Bone marrow (tissue), 2 donors: ENCODE measurements around the gene GFAP.

Source experiments
- DNase-seq, 2 donors: peaks; one replicate each; lab custom pipeline; 2025; lab: John Stamatoyannopoulos, UW

GFAP gene

GRCh38 chr17:44899074-44899782 lies 16.1 kb downstream of the GFAP start, which contains the start of gene EFTUD2:
EFTUD2 (minus strand) TSS chr17:44899445; CDS start chr17:44894521, 4,924 bp downstream.
- peak; percentile 84 to 95 for DNase-seq

DNA sequence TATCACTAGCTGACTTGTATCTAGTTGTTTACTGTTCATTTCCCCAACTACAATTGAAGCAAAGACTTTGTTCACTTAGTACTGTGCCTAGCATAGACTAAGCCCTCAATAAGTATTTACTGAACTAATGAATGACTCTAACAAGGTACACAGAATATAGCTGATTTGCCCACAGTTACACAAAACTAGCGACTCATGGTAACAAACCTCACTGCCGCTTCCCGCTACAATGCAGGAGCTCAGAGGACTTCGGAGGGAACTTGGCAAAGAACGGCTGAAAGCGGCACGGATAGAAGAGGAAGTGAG lies 16.6 kb downstream of the GFAP start:
- peak in 1 of 2 donors; percentile 52 for DNase-seq

DNA sequence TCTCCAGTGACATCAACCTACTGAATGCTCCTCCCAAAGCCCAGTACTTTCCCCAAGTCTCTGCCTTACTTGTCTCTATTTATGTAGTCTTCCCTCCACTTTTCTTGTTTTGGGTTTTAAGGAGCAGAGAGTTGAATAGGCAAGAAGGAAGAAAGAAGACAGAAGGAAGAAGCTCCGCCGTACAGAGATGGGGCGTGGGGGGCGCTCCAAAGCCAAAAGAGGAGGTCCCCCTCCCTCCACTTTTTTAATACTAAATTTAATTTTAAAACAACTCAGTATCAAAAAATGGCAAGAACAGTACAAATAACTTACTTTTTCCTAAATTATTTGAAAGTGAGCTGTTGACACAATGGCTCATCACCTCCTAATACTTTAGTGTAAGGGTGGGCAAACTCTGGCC lies 20.7 kb downstream of the GFAP start:
- DNase-seq = no peak

DNA sequence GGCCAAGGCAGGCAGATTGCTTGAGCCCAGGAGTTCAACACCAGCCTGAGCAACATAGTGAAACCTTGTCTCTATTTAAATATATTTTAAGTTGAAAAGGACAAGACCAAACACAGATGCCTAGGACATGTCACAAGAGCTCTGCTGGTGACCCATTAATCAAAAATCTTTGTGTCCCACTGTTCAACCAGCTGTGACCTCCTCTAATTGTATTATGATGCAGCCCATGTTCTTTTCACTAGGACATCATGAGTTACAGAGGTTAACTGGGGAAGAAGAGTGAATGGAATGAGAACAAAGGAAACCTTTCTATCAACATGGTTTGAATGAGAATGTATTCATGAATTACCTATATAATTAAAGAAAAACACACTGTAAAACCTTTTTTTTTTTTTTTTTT lies 23.1 kb downstream of the GFAP start:
- DNase-seq = no peak

DNA sequence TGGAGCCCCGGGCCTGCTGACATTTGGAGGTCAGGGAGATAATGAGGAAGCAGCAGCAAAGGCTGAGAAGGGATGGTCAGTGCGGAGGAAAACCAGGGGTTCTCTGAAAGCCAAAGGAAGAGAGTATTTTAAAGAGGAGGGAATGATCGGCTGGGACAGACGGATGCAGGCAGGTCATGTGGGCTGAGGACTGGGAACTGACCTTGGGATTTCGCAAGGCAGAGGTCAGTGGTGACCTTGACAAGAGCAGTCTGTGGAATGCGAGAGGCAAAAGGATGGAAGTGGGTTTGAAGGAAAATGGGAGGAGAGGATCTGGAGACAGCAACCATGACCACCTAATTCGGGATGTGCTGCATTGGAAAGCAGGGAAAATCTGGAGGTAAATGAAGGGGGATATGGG lies 26.3 kb downstream of the GFAP start:
- no peak for DNase-seq

DNA sequence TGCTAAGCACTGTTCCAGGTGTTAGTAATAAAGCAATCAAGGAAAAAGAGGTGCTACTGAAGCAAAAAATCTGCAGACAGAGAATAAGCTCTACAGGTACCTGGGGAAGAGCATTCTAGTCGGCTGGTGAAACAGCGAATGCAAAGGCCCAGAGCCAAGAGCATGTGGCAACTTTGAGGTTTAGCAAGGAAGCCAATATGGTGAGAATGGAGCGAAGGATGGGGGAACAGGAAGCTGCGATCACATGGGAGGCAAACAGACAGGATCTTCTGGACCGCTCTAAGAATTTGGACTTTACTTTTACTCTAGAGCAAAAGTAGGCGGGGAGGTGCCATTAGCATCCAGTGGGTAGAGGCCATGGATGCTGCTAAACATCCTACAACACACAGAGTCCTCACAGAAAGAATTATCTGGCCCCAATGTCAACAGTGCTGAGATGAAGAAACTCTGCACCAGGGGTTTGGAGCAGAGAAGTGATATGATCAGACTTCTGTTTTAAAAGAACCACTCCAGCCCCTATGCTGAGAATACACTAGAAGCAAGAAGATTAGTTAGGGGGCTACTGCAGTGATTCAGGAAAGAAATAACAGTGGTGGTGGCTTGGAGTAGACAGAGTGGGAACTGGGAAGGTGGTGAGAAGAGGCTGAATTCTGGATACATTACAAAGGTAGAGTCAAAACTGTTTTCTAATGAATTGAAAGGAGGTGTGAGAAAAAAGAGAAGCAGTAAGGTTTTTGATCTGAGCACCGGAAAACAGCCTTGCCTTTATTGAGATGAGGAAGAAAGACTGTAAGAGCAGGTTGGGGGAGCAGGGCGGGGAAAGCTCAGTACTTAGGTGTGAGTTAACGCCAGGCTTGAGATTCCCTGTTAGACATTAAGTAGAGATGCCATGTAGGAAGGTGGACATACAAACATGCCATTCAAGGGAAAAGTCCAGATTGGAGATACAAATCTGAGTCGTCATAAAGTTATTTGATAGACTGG lies 27.0 kb downstream of the GFAP start:
- peak in 1 of 2 donors; percentile 16 for DNase-seq

GRCh38 chr17:44887016-44887415 lies 28.3 kb downstream of the GFAP start:
- DNase-seq = no peak

DNA sequence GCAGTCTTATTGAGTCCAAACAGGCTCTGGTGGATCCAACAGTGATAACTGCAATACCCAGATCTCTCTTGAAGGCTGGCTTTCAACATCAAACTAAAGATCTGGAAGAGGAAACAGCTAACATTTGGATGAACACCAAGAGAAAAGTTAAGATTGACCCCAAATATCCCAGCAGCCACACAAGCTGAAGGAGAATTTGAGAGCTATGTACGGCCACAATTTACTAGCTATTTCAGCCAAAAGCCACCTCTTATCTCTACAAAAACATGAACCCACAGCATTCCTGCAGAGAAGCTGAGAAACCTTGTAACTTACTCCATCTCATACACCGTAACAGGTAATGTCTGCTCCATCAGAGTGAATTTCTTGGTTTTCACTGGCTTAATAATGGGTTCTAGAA lies 30.4 kb downstream of the GFAP start:
- DNase-seq = no peak

DNA sequence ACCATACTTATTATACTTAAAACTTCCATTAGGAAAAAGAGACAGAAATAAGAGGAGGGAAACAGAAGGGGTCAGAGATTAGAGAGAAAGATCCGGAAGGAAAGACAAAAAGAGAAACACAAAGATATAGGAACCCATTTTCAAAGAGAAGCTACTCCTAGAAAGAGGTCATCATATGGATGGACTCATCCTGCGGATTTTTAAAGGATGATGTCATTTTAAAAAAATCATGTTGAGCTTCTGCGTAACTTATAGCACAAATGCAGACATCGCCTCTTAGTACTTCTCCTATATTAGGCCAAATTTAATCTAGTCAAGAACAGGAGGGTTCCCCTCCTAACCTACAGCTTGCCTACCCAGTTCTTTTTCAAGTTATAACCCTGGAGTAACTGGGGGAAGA lies 34.2 kb downstream of the GFAP start:
- no peak for DNase-seq

DNA sequence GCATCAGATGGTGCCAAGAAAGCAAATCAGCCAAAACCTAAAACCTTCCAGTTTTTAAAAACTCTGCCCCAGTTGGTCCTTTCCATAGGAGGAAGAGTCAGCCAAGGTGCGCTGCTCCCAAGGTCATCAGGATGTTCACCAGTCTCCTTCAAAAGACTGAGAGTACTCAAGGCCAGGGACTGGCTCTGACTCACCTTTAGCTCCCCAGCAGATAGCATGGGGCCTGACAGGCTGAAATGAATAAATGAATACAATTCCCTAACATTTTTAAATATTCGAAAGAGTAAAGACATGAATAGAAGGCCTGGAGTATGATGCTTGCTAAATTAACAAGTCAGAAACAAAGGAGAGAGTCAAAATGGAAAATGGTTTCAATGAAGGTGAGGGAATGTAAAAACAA lies 35.2 kb downstream of the GFAP start:
- DNase-seq = no peak

- no peak for DNase-seq
Observed at GRCh38 chr17:44879376-44879775, 35.9 kb downstream of the GFAP start.

DNA sequence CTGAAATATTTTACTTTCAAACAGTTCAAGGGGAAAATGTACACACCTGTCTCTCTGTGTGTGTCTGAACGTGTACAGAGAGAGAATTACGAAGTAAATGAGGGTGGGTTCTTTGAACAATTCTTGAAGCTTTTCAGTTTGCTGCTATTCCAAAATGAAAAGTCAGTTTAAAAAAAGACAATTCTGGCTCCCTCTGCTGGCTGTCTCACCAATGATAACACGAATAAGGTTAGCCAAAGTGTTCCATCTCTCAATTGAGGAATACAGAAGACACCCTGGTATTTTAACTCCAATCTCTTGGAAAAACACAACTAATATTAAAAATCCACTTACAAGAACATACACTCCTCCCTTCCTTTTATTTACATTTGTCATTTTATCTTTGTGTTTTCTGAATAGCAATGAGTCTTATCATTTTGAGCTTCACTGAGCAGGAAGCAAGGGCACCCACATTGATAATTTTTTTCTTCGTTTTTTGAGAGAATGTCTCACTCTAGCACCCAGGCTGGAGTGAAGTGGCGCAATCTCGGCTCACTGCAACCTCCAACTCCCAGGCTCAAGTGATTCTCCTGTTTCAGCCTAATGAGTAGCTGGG lies 36.6 kb downstream of the GFAP start:
- no peak for DNase-seq

GRCh38 chr17:44877121-44877520 lies 38.2 kb downstream of the GFAP start:
- no peak for DNase-seq

- no peak for DNase-seq
Observed at GRCh38 chr17:44875761-44876160, 39.5 kb downstream of the GFAP start.

GRCh38 chr17:44872131-44872768 lies 43.0 kb downstream of the GFAP start:
- no peak for DNase-seq

DNA sequence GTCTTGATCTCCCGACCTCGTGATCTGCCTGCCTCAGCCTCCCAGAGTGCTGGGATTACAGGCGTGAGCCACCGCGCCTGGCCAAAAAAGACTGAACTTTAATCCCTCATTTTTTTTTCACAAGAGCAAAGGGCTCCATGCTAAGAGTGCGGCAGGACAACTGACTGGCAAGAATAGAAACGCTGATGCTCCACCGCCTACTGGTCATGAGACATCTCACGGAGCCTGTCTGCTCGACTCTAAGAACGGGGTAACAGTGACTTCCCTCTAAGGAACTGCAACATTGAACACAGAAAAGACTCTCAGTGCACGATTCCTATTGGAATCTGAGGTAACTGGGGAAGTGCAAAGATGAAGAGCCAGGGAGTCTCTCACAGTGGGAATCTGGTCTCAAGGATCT lies 43.7 kb downstream of the GFAP start:
- no peak for DNase-seq

DNA sequence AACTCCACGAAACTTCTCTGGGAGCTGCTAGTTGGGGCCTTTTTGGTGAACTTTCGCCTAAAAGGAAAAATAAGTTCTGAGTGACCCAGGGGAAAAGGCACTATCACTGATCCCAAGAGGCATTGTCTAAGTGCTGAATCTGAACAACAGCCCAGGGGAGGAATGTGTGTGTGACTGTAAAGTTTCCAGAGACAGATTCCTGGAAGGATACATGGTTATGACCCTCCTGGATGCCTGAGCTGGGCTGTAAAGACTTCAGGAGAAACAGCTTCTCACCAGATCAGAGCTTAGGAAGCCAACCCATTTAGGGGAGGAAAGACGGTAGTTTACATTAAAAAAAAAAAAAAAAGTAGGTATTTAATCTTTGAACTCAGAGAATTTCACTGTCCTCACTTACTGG lies 47.5 kb downstream of the GFAP start:
- no peak for DNase-seq

GRCh38 chr17:44865931-44866330 lies 49.4 kb downstream of the GFAP start:
- DNase-seq = no peak

DNA sequence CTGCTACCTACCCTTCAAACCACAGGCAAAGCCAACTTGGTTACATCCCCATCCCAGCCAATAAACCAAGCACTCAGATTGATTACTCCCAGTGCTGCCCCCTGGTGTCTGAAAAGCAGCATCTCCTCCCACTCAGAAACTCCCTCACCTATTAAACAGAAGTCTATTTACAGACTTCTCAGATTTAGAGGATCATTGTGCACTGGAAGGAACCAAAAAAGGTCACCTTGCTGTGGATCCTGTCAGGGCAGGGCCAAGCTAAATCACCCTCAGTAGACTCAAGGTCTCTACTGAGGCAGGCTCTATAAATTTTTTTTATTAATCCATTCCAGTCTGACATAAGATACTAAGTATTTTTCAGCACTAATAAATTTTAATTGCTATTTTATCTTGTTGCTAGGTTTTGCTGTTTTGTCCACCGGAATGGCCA lies 50.1 kb downstream of the GFAP start:
- DNase-seq = peak; percentile 8 to 34

GRCh38 chr17:44864831-44865230 lies 50.5 kb downstream of the GFAP start:
- DNase-seq = no peak

DNA sequence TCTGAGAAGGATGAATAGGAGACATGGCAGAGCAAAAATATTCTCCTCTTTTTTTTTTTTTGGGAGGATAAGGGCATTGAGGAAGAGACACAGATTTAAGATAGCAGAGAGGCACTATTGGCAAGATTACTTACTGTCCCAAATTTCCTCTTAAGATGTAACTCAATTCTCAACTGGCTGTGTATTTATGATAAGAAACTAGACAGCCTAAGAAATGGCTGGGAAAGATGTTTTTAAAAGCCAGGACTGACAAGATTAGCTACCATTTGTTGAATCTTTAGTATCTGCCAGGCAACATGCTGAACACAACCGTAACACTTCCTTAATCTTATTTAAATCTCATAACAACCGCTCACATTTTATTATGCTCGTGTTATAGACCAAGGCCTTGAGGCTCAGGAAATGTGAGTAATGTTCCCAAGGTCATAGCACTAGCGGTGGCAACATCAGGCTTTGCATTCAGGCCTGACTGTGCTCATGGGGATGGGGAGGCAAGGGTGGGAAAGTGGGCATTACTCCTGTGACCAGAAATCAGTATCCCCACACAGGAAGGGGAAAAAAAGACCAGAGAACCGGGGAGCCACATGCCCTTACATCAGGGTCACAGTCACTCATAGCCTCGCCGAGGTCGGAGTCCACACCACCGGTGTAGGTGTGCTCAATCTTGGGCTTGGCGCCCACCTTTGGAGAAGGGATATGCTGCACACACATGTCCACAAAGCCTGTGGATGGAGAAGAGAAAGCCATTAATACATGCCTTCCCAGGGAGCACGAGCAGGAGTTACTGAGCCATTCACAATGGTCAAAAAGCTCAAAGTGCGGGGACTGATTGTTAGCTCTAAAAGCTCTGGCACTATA lies 52.0 kb downstream of the GFAP start:
- no peak for DNase-seq
